DMS153 (cell line): ENCODE results near the gene TRIM54.
"Not testable (repeated sequence)": the region's sequence is repeated elsewhere in the genome, so short reads cannot be mapped to it uniquely, and the experiment has no call there.

Experiments used
- DNase-seq: peaks from one replicate; lab custom pipeline; 2025; lab: John Stamatoyannopoulos, UW

Gene TRIM54

GRCh38 chr2:27284996-27285395, 2.8 kb downstream of the TRIM54 start:
- DNase-seq, result no peak

- no peak for DNase-seq
Observed at GRCh38 chr2:27285481-27285880, 3.3 kb downstream of the TRIM54 start.

- DNase-seq, result no peak
Observed at GRCh38 chr2:27288610-27289009, 6.4 kb downstream of the TRIM54 start.

- DNase-seq, result no peak
Observed at GRCh38 chr2:27290549-27290948, 8.3 kb downstream of the TRIM54 start.

DNA sequence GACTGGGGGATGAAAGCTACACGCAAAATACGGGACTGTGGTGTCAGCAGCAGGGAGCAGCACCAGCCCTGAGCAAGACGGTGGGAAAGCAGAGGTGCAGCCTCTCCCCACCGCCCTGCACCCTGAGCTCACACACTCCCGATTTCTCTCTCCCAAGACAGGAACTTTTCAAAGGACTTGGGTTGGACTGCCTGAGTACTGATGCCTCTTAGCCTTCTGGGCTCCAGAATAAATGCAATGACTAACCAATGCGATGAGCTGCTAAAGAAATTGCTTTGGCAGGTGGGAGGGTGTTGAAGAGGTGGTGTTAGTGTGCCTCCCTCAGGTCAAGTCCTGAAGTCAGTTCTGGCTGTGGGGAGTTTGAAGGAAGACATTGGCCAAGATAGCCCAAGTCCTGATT, 9.6 kb downstream of the TRIM54 start:
- DNase-seq, result no peak

DNA sequence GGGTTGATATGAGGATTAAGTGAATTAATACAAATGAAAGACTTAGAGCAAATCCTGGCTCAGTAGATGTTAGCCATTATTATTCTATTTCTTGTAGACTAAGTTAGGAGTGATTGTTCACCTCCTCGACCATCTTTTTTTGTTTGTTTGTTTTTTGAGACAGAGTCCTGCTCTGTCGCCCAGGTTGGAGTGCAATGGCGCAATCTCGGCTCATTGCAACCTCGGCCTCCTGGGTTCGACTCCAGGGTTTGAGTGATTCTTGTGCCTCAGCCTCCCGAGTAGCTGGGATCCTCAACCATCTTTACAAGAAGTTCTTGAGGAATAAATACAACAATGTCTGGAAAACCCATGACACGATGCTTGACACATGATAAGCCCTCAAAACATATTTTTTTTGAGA, 12.7 kb downstream of the TRIM54 start:
- DNase-seq, result no peak

DNA sequence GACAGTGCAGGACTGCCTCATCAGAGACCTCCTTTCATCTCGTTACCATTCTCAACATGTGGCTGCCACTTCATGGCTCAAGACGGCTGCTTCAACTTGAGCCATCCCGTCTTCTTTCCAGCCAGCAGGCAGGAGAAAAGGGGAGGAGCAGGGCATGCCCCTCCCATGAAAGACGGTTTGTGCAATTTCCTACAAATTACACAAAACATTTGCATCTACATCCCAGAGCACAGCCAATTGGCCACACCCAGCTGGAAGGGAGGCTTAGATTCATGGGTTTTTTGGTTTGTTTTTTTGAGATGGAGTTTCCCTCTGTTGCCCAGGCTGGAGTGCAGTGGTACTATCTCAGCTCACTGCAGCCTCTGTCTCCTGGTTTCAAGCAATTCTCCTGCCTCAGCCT, 14.3 kb downstream of the TRIM54 start:
- no peak for DNase-seq

GRCh38 chr2:27297195-27297594, 15.0 kb downstream of the TRIM54 start:
- no peak for DNase-seq

- no peak for DNase-seq
Observed at GRCh38 chr2:27298391-27299080, 16.3 kb downstream of the TRIM54 start.

- not testable (repeated sequence) for DNase-seq
Observed at GRCh38 chr2:27300606-27301005, 18.4 kb downstream of the TRIM54 start.

GRCh38 chr2:27303093-27304025, 21.1 kb downstream of the TRIM54 start:
- DNase-seq, result peak; percentile 78

DNA sequence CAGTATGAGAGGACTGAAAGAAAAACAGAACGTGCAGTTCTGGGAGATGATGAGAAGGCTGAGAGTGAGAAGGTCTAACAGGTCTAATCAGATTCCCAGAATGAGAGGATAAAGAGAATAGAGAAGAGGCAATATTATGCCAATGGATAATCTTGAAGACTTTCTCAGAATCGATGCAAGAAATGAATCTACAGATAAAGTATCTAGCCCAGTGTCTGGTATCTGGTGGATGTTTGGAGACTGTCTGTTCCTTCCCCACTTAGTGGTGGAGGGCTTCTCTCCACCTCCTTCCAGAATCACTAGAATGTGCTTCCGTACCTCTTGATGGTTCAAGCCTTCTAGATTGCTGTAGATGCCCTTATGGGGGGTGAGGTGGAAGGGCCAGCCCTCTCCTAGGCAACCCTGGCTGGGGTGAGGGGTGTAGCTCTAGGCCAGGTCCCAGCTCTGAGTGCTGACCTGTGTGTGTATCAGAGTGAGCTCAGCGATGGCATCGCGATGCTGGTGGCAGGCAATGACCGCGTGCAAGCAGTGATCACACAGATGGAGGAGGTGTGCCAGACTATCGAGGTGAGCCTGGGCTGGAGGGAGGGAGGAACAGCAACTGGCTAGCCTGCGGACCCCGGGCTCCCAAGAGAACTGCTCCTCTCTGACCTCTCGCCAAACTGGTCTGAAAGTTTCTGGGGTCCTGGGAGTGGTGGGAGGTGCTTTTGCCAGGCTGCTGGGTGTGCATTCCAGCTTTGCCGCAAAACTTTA, 22.4 kb downstream of the TRIM54 start:
- DNase-seq, result no peak

GRCh38 chr2:27305516-27305915, 23.3 kb downstream of the TRIM54 start:
- DNase-seq, result no peak

- no peak for DNase-seq
Observed at GRCh38 chr2:27306136-27306535, 23.9 kb downstream of the TRIM54 start.

GRCh38 chr2:27306573-27307286, 24.5 kb downstream of the TRIM54 start:
- no peak for DNase-seq

DNA sequence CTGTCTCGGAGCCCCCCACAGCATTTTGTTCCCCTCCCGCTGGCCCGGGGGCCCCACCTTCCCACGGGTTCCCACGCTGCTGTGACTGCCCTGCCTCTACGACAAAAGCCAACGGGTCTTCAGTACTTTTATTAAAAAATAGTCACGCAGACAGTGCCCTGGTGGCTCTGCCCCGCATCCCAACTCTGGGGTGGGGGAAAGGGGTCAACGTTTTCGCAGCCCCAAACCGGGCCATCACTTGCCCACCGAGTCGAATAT, 25.0 kb downstream of the TRIM54 start:
- no peak for DNase-seq

- no peak for DNase-seq
Observed at GRCh38 chr2:27307545-27308358, 25.5 kb downstream of the TRIM54 start.

DNA sequence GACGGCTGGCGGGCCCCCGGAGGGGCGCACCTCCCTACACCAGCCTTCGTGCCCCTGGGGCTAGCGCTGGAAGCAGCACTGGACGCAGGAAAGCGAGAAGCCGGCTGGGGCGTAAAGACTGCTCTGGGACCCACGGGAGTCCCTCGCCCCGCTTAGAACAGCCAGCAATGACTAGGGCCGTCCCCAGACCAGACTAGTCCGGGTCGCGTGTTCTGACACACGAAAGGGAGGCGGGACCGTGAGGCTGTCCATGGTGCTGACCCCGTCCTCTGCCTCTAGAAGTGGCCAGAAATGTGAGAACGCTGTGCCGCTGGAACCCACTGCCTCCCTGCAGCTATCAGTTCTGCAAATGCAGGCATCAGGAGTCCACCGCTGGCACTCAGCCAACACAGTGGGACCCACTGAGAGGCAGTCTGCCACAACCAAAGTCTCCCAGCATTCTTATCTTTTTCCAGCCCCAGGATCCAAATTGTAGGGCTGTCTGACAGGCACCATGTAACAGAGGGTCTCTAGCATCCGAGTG, 26.2 kb downstream of the TRIM54 start, which contains the start of gene UCN:
Gene UCN (minus strand): TSS at position 87 of the 523 bp plus-strand sequence. CDS start 550 bp downstream, outside the sequence.
- DNase-seq, result no peak

- no peak for DNase-seq
Observed at GRCh38 chr2:27309651-27310050, 27.4 kb downstream of the TRIM54 start.

DNA sequence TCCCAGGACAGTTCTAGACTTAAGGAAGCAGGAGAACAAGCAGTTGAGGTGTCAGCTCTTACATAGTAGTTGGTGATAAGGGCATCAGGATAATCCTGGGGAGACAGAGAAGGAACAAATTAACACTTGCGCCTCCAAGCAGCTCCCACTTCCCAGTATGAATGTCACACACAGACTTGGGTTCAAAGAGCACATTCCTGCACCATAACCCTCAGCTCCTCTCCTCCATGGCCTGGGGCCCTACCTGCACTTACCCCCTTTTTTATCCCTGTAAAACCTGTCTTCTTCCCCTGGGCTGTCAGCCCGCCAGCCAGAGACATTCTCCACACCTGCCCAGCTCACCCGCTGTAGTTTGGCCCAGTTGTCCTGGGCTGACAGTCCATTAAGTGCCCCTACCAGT, 29.9 kb downstream of the TRIM54 start:
- no peak for DNase-seq
